IPS-18c (cell line): ENCODE measurements around the gene ADAMTS13.
"Not testable (repeated sequence)": the region's sequence is repeated elsewhere in the genome, so short reads cannot be mapped to it uniquely, and the experiment has no call there.

Experiments used
- H3K4me3 ChIP-seq: 2 replicates; pipeline ENCODE4 v1.7.0; 2013; ENCODE audit warnings: low read depth, mild to moderate bottlenecking, low read length, moderate library complexity; ENCODE audit not compliant: insufficient read depth
- H3K9me3 ChIP-seq: one replicate; pipeline ENCODE4 v1.6.1; 2013; ENCODE audit warnings: mild to moderate bottlenecking, low read length, moderate library complexity; ENCODE audit not compliant: control insufficient read depth, insufficient read depth

Gene ADAMTS13

DNA sequence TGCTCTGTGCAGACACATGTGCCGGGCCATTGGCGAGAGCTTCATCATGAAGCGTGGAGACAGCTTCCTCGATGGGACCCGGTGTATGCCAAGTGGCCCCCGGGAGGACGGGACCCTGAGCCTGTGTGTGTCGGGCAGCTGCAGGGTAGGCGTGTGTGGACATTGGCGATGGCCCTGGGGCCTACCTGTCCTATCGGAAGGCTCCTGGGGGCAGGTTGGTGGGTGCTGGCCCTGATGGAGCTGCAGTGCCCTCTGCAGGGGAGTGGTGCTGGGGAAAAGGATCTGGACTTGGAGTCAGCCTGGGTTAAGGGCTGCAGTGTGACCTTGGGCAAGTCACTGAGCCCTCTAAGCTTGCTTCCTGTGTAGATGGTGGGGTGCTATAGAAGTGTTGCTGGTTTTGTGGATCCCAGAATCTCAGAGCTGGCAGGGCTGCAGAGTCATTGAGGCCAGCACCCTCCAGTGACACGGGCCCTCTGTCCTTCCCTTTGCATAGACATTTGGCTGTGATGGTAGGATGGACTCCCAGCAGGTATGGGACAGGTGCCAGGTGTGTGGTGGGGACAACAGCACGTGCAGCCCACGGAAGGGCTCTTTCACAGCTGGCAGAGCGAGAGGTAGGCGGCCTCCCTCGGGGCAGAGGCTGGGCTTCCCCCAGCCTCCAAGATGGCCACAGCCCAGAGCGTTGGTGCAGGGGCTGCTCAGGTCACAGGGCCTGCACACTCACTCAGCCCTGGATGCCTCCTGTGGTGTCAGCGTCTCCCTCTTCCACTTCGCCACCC lies 15.8 kb downstream of the ADAMTS13 start:
- peaks cover 2% of the 10 kb centered on the region for H3K9me3 ChIP-seq
- no peak overlapping the region for H3K4me3 ChIP-seq

DNA sequence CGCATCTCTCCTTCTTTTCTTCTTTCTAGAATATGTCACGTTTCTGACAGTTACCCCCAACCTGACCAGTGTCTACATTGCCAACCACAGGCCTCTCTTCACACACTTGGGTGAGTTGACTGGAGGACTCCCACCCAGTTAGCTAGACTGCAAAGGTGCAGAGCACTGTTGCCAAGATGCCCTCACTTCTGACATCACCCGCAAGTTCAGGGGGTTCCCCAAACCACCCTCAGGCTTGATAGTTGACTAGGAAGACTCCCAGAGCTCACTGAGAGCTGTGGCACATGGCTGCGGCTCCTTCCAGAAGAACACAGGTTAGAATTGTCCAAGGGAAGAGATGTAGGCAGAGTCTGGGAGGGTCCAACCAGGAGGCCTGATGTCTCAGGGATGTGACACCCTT lies 17.2 kb downstream of the ADAMTS13 start:
- Histone ChIP-seq H3K4me3 (no peak overlapping the region), H3K9me3 (peaks cover 2% of the 10 kb centered on the region)

DNA sequence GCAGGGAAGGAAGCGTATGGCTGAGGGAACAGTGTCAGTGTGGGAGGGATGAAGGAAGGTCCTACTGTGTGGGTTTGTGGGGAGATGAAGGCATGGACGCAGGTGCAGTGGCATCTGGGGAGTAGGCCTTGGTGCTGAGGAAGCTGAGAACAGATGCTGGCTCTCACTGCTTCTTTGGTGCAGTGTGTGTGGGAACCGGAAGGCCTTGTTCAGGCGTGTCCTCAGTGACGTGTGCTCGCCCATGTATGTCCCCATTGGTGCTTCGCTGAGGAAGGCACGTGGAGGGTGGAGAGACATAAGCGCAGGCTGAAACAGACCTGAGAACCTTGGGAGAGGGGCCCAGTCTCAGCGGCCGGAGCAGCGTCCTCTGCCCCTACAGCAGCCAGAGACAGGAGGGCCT lies 18.7 kb downstream of the ADAMTS13 start:
- Histone ChIP-seq H3K9me3 (peaks cover 2% of the 10 kb centered on the region), H3K4me3 (no peak overlapping the region)

DNA sequence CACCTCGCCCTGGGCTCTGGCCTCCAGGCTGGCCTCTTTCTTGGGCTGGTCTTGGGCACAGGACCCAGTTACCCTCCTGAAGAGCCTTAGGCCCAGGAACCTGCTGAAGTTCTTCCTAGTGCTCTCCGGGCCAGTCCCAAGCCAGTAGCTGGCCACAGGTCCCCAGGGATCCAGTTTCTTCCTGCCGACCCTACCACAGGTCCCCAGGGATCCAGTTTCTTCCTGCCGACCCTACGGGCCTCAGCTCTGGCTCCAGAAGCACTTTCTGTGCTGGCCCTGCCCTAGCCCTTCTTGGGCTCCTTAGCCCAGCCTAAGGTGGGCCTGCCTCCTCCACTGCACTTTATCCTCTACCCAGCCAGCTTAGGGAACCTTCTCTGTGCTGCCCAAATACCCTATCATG lies 19.4 kb downstream of the ADAMTS13 start:
- Histone ChIP-seq H3K9me3 (peaks cover 2% of the 10 kb centered on the region), H3K4me3 (no peak overlapping the region)

DNA sequence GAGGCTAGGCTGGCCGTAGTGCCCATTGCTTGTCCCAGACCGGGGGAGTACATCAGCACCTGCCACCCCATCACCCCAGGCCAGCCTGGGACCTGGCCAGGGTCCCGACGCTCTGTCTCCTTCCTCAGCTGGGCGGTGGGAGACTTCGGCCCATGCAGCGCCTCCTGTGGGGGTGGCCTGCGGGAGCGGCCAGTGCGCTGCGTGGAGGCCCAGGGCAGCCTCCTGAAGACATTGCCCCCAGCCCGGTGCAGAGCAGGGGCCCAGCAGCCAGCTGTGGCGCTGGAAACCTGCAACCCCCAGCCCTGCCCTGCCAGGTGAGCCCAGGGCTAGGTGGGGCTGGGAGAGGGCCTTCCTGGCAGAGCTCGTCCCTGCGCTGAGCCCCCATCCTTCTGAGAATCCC lies 21.1 kb downstream of the ADAMTS13 start:
- H3K4me3 ChIP-seq = no peak overlapping the region

DNA sequence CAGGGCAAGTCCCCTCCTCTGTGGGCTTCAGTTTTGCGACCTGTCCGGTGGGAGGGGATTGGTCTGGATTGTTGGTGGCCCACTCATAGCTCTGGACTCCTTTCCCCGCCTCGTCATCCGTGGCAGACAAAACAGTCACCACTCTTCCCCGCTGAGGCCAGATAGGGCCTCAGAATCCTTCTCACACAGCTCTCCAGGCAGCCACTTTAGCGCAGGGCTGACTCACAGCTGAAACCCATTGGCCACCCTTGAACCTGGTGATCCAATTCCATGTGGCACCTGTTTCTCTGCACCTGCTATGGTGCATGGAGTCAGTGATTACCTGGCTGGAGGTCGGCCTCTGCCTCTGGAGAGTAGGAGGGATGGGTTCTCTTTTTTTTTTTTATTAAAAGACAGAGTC lies 21.8 kb downstream of the ADAMTS13 start:
- Histone ChIP-seq H3K4me3 (no peak overlapping the region), H3K9me3 (peaks cover 2% of the 10 kb centered on the region)

More for the DNA sequence above, 21.1 kb downstream of the ADAMTS13 start:
- H3K9me3 ChIP-seq = peaks cover 2% of the 10 kb centered on the region

DNA sequence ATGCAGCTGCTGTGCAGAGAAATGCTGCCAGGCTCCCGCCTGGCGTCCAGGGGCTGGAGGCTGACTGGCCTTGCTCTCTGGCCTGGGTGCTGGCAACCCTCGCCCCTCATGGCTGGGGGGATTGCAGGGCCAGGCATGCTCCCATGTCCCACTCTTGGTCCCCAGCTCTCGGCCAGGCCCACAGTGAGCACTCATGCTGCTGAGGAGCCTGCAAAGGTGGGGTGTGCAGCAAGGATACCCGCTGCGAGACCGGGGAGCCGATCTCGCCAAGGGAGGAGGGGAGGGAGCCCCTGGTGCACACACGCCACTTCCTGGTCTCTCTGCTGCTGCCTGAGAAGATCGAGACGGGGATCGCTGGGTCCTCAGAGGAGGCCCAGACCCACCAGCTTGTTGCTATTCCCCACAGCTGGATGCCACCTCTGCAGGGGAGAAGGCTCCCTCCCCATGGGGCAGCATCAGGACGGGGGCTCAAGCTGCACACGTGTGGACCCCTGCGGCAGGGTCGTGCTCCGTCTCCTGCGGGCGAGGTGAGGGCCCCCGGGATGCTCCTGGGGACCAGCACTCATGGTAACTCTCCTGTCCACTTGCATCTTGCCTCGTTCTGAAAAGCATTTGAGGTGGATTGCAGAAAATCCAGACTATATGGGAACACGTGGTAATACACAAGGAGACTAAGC lies 23.3 kb downstream of the ADAMTS13 start:
- Histone ChIP-seq H3K9me3 (no peaks in the 10 kb centered on the region), H3K4me3 (no peak overlapping the region)

DNA sequence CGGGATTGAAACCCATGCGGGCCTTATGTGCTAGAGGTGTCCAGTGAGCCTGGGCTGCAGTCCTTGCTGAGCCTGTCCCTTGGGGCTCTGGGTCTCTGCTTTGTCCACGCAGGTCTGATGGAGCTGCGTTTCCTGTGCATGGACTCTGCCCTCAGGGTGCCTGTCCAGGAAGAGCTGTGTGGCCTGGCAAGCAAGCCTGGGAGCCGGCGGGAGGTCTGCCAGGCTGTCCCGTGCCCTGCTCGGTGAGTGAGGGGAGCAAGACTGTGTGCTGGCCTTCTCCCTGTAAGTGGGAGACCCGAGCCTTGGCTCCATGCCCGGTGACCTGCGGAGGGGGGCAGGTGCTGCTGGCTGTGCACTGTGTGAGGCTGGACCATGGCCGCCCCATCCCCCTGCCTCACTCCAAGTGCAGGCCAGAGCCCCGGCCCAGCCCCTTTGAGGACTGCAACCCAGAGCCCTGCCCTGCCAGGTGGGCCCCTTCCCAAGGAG lies 26.4 kb downstream of the ADAMTS13 start:
- H3K9me3 ChIP-seq = no peaks in the 10 kb centered on the region

DNA sequence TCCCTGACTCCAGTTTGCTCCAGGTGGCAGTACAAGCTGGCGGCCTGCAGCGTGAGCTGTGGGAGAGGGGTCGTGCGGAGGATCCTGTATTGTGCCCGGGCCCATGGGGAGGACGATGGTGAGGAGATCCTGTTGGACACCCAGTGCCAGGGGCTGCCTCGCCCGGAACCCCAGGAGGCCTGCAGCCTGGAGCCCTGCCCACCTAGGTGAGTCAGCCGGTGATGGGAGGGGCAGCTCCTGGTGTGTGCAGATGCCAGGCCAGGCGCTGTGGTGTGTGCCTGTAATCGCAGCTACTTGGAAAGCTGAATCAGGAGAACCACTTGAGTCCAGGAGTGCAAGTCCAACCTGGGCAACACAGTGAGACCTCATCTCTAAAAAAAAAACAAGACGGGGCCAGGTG lies 27.6 kb downstream of the ADAMTS13 start:
- H3K9me3 ChIP-seq = no peaks in the 10 kb centered on the region
- no peak overlapping the region for H3K4me3 ChIP-seq

More for the DNA sequence above, 26.4 kb downstream of the ADAMTS13 start:
- no peak overlapping the region for H3K4me3 ChIP-seq

DNA sequence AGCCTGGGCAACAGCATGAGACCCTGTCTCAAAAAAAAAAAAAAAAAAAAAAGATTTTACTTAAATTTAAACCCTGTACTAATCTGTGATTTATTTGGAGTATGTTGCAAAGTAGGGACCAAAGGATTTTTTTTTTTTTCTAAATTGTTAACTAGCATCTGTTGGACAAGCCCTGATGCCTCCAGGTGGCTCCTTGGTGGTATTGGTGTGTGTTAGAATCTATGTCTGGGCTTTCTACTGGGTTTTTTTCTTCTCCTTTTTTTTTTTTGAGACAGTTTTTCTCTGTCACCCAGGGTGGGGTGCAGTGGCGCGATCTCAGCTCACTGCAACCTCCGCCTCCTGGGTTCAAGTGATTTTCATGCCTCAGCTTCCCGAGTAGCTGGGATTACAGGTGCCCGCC lies 29.7 kb downstream of the ADAMTS13 start:
- H3K9me3 ChIP-seq, H3K4me3 ChIP-seq: not testable (repeated sequence)

DNA sequence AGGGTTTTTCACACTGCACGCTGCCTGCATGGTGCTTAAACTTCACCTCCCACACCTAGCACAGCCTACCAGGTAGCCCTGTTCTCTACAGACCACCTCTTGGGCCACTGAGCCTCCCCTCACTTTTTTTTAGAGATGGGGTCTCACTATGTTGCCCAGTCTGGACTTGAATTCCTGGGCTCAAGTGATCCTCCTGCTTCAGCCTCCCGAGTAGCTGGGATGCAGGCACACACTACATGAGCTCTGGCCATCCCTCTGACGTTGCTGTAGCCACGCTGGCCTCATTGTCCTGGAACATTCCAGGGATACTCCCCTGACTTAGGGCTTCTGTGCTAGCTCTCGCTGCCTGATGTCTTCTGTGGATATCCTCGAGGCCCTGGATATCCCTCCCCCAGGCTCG lies 30.4 kb downstream of the ADAMTS13 start:
- H3K4me3 ChIP-seq = no peak overlapping the region

DNA sequence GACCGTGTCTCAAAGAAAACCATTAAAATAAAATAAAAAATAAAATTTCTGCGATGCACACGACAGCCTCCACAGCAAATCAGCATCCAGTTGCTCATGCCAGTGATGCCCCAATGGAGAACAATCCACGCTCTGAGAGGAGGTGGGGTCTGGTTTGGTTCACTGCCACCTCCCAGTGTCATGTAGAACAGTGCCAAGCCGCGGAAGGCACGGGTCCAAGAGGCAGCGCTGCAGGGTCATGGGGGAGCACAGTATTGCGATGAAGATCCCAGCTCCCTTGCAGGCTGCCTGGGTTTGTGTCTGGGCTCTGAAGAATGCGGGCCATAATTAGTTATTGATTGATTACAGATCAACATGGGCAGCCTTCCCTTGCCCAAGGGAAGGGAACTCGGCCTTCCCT lies 31.5 kb downstream of the ADAMTS13 start:
- no peaks in the 10 kb centered on the region for H3K9me3 ChIP-seq
- no peak overlapping the region for H3K4me3 ChIP-seq

More for the DNA sequence above, 30.4 kb downstream of the ADAMTS13 start:
- no peaks in the 10 kb centered on the region for H3K9me3 ChIP-seq

DNA sequence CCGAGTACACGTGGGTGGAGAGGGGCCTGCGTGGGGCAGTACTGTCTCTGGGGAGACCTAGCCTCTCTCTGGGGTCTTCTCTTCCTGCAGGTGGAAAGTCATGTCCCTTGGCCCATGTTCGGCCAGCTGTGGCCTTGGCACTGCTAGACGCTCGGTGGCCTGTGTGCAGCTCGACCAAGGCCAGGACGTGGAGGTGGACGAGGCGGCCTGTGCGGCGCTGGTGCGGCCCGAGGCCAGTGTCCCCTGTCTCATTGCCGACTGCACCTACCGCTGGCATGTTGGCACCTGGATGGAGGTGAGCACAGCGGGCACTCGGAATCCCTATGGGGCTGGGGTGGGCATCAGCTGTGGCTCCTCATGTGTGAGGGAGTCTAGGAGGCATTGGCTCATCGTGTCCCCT lies 32.2 kb downstream of the ADAMTS13 start:
- no peaks in the 10 kb centered on the region for H3K9me3 ChIP-seq
- no peak overlapping the region for H3K4me3 ChIP-seq

DNA sequence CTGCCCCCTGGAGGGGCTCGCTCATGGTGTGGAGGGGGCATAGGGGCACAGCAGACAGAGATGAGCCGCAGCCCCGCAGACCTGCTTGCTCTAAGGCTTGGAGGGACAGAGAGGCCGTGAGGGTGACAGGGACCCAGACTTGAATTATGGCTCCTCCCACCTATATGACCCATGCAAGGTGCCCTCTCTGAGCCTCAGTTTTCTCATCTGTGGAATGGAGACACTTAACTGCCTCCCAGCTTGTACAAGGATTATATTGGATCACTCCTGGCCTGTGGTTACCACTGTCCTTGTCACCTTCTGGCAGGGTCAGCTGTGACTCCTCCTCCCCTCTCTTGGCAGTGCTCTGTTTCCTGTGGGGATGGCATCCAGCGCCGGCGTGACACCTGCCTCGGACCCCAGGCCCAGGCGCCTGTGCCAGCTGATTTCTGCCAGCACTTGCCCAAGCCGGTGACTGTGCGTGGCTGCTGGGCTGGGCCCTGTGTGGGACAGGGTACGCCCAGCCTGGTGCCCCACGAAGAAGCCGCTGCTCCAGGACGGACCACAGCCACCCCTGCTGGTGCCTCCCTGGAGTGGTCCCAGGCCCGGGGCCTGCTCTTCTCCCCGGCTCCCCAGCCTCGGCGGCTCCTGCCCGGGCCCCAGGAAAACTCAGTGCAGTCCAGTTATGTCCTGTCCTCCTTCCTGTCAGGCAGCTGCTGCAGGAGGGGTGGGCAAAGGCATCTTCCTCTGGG lies 32.9 kb downstream of the ADAMTS13 start:
- H3K4me3 ChIP-seq = no peak overlapping the region
- H3K9me3 ChIP-seq = no peaks in the 10 kb centered on the region

DNA sequence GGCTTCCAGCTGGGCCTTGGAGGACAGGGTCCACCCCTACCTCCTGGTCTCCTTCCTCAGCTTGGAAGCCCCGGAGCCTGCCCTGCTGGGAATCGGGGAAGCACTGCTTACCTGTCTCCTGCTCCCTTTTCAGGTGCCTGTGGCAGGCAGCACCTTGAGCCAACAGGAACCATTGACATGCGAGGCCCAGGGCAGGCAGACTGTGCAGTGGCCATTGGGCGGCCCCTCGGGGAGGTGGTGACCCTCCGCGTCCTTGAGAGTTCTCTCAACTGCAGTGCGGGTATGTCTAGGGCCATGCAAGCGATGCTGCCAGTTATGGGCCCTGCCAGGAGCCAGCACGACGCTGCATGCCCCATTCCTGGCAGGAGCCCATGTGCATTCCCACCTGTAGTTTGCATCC lies 33.8 kb downstream of the ADAMTS13 start:
- H3K4me3 ChIP-seq = no peak overlapping the region
- H3K9me3 ChIP-seq = no peaks in the 10 kb centered on the region

DNA sequence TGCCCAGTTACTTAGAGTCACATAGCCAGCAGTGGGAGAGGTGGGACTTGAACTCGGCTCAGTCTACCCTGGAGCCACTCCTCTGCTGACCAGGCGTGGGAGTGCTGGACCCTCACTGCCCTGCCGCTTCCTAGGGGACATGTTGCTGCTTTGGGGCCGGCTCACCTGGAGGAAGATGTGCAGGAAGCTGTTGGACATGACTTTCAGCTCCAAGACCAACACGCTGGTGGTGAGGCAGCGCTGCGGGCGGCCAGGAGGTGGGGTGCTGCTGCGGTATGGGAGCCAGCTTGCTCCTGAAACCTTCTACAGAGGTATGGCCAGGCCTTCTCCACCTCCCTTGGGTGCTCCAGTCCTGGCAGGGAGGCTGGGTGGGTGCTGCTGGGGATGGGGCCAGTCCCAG lies 34.2 kb downstream of the ADAMTS13 start:
- H3K4me3 ChIP-seq = no peak overlapping the region
- H3K9me3 ChIP-seq = no peaks in the 10 kb centered on the region

DNA sequence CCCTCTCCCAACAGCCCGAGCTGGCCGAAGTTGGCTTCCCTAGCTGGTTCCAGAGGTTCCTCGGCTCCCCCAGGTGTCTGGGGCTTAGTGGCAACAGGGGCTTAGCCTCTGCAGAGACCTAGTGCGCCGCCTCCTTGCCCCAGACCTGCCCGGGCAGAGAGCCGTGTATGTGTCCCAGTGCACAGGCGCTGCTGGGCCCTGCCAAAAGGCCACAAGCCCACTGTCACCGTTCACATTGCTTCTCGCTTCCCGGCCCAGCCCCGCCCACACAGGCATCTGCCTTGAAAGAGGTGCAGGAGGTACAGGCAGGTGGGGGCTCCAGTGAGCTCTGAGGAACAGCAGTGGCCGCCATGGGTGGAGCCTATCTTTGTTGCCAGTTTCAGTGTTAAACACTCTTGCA lies 35.1 kb downstream of the ADAMTS13 start:
- Histone ChIP-seq H3K9me3 (no peaks in the 10 kb centered on the region), H3K4me3 (no peak overlapping the region)

DNA sequence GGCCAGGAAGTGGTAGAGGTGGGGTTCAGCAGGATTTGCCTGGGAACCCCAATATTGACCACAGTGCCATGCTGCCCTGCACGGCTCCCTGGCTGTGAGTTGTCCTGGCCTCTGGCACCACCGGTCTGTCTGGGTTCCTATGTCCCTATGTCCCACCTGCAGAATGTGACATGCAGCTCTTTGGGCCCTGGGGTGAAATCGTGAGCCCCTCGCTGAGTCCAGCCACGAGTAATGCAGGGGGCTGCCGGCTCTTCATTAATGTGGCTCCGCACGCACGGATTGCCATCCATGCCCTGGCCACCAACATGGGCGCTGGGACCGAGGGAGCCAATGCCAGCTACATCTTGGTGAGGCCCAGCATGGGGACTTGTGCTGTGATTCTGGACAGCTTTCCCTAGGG lies 35.6 kb downstream of the ADAMTS13 start:
- Histone ChIP-seq H3K4me3 (no peak overlapping the region), H3K9me3 (no peaks in the 10 kb centered on the region)
